MCF 10A (cell line): ENCODE results near the gene NLRP11. TPM values are rescaled to one million over a fixed set of nuclear protein-coding genes. Genes with fewer than 3 reads are reported as not detected.

Source experiments
- BruUV-seq: library from RNA; stranded (reverse); fragments of 400-500 nt; replicated peaks from 2 replicates; lab custom pipeline; 2021; lab: Mats Ljungman, UMichigan
- CTCF ChIA-PET: fragments of 300-600 bp; sonication (Branson Sonifier 250); formaldehyde crosslinking; extraction: SDS; loops from one replicate; lab custom pipeline; 2021; ENCODE audit warnings: antibody characterized with exemption, inconsistent platforms; lab: Yijun Ruan, JAX
- POLR2A ChIA-PET: fragments of 300-600, 350-650 bp; sonication (Branson Sonifier 250); formaldehyde crosslinking; extraction: SDS; loops from one replicate; lab custom pipeline; 2020; ENCODE audit warnings: antibody characterized with exemption, inconsistent platforms; lab: Yijun Ruan, JAX
- DNase-seq: peaks from one replicate; pipeline ENCODE4 v3.0.0-alpha.2; 2018; ENCODE audit not compliant: unreplicated experiment
- H3K27ac Mint-ChIP-seq: one replicate; pipeline ENCODE4 v1.8.0; 2022; ENCODE audit warnings: mild to moderate bottlenecking, low read depth, mixed read lengths; ENCODE audit not compliant: unreplicated experiment
- H3K27me3 Mint-ChIP-seq: one replicate; pipeline ENCODE4 v1.8.0; 2022; ENCODE audit warnings: mixed read lengths; ENCODE audit not compliant: insufficient read depth, unreplicated experiment
- H3K36me3 Mint-ChIP-seq: one replicate; pipeline ENCODE4 v1.8.0; 2022; ENCODE audit warnings: mild to moderate bottlenecking, moderate library complexity, mixed read lengths; ENCODE audit not compliant: insufficient read depth, unreplicated experiment
- H3K4me1 Mint-ChIP-seq: one replicate; pipeline ENCODE4 v1.8.0; 2022; ENCODE audit warnings: mixed read lengths; ENCODE audit not compliant: insufficient read depth, unreplicated experiment
- H3K4me3 Mint-ChIP-seq: one replicate; pipeline ENCODE4 v1.8.0; 2022; ENCODE audit warnings: mild to moderate bottlenecking, moderate library complexity, mixed read lengths; ENCODE audit not compliant: unreplicated experiment
- H3K9me3 Mint-ChIP-seq: one replicate; pipeline ENCODE4 v1.8.0; 2022; ENCODE audit warnings: mixed read lengths; ENCODE audit not compliant: unreplicated experiment
- CTCF ChIP-seq: fragments of 200-600 bp; IDR thresholded peaks from one replicate; pipeline ENCODE4 v1.8.0; 2022; ENCODE audit warnings: antibody characterized with exemption, mild to moderate bottlenecking; ENCODE audit not compliant: unreplicated experiment
- intact Hi-C: fragments of 100-400 bp; cut with micrococcal nuclease; formaldehyde crosslinking; loops from 2 replicates; pipeline ENCODE4 v1.14.1; 2022
- total RNA-seq: library from RNA; stranded (reverse); gene quantifications from 2 replicates; pipeline ENCODE4 v1.2.3, GENCODE V29; 2022

NLRP11 gene
- total RNA-seq, 1 experiment from 2014 or later = not detected

GRCh38 chr19:55857149-55857548, 25.4 kb upstream of the NLRP11 start:
- DNase-seq = no peak
- no peak for TF ChIP-seq CTCF
- no peaks in the 10 kb centered on the region for H3K4me1 Mint-ChIP-seq
- H3K27ac Mint-ChIP-seq = no peak overlapping the region
- intact Hi-C loops = no loop called here
- H3K27me3 Mint-ChIP-seq = no peaks in the 10 kb centered on the region
- no TSS peak for BruUV-seq
- H3K36me3 Mint-ChIP-seq = no peaks in the 10 kb centered on the region
- CTCF ChIA-PET = interaction anchor here (1.3 kb wide), 1 partner anchor 15 kb away, joined by 4 read pairs; no protein-coding TSS in a partner anchor
- peaks cover 30% of the 10 kb centered on the region for H3K9me3 Mint-ChIP-seq
- POLR2A ChIA-PET = no interaction called here
- H3K4me3 Mint-ChIP-seq = no peak overlapping the region

- no peaks in the 10 kb centered on the region for H3K4me1 Mint-ChIP-seq
- no peak for DNase-seq
- BruUV-seq = no TSS peak
- POLR2A ChIA-PET = no interaction called here
- no peak for TF ChIP-seq CTCF
- H3K27me3 Mint-ChIP-seq = no peaks in the 10 kb centered on the region
- CTCF ChIA-PET = no interaction called here
- H3K27ac Mint-ChIP-seq = no peak overlapping the region
- no peak overlapping the region for H3K4me3 Mint-ChIP-seq
- H3K36me3 Mint-ChIP-seq = no peaks in the 10 kb centered on the region
- peaks cover 29% of the 10 kb centered on the region for H3K9me3 Mint-ChIP-seq
- intact Hi-C loops = no loop called here
Observed at GRCh38 chr19:55855160-55855559, 23.4 kb upstream of the NLRP11 start.

- no peak overlapping the region for H3K4me3 Mint-ChIP-seq
- ChIA-PET CTCF (interaction anchor here (0.7 kb wide), 1 partner anchor 10 kb away, joined by 3 read pairs; no protein-coding TSS in a partner anchor), POLR2A (no interaction called here)
- H3K36me3 Mint-ChIP-seq = no peaks in the 10 kb centered on the region
- H3K27me3 Mint-ChIP-seq = no peaks in the 10 kb centered on the region
- BruUV-seq = no TSS peak
- intact Hi-C loops = no loop called here
- no peaks in the 10 kb centered on the region for H3K4me1 Mint-ChIP-seq
- no peak for TF ChIP-seq CTCF
- DNase-seq = no peak
- no peak overlapping the region for H3K27ac Mint-ChIP-seq
- peaks cover 21% of the 10 kb centered on the region for H3K9me3 Mint-ChIP-seq
Observed at GRCh38 chr19:55838906-55839305, 7.1 kb upstream of the NLRP11 start.

- Mint-ChIP-seq H3K27ac (no peak overlapping the region), H3K4me3 (no peak overlapping the region), H3K9me3 (peaks cover 16% of the 10 kb centered on the region), H3K27me3 (no peaks in the 10 kb centered on the region), H3K36me3 (no peaks in the 10 kb centered on the region), H3K4me1 (no peaks in the 10 kb centered on the region)
- intact Hi-C loops = no loop called here
- ChIA-PET POLR2A (no interaction called here), CTCF (interaction anchor here (0.7 kb wide), 1 partner anchor 9 kb away, joined by 3 read pairs; no protein-coding TSS in a partner anchor)
- no peak for DNase-seq
- TF ChIP-seq CTCF = no peak
- no TSS peak for BruUV-seq
Observed at GRCh38 chr19:55838251-55838650, 6.5 kb upstream of the NLRP11 start.
